ENCODE results near the gene BABAM2. TPM values are rescaled to one million over a fixed set of nuclear protein-coding genes. Genes with fewer than 3 reads are reported as not detected.

Gene BABAM2
- total RNA-seq, 1 experiment from 2014 or later: 27.1 TPM

DNA sequence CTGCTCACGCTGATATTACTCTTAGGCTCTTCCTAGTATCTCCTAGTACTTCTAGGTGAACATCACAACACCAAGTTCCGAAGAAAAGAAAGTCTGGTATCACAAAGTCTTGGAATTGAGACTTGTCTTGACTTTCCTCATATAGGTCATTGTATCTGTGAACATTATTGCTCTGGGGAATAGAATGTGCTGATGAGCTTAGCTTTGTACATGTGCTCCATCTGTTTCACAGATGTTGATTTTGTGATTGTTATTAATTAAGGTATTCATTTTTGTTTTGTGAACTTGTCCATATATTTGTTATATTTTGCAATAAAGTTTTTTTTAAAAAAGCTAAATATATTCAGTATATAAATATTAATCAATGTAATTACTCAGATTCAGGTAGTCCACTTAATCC lies 111.7 kb downstream of the BABAM2 start:
- WGBS (ENCODE audit: extremely low coverage, insufficient read length, low lambda C conversion rate): no CpG with 5 or more reads among the region's 2 CpGs

More for the DNA sequence above, 111.7 kb downstream of the BABAM2 start:
- Histone ChIP-seq H3K79me1 (ENCODE audit: insufficient read depth, low read depth, low read length, poor library complexity, severe bottlenecking) (no peaks in the 10 kb centered on the region), H4K91ac (ENCODE audit: insufficient read length, low read depth, low read length) (no peak overlapping the region), H2AFZ (ENCODE audit: low read length) (no peak overlapping the region), H3K4ac (ENCODE audit: low read depth, low read length) (no peak overlapping the region), H3K23ac (ENCODE audit: insufficient read length, low read depth, low read length) (no peak overlapping the region), H4K5ac (ENCODE audit: insufficient read length, low read depth, low read length) (no peak overlapping the region), H3T11ph (ENCODE audit: low read length) (no peak overlapping the region), H3K9me3 (ENCODE audit: control insufficient read depth, low read depth, low read length) (no peaks in the 10 kb centered on the region), H2BK12ac (ENCODE audit: insufficient read length, low read depth, low read length) (no peak overlapping the region), H3K27me3 (ENCODE audit: insufficient read depth, low read length) (no peaks in the 10 kb centered on the region), H3K18ac (ENCODE audit: insufficient read length, low read depth, low read length) (no peak overlapping the region), H2BK20ac (ENCODE audit: low read depth, low read length, poor library complexity, severe bottlenecking) (no peak overlapping the region), H3K4me2 (ENCODE audit: insufficient read depth, insufficient read length, low read length) (no peak overlapping the region), H3K23me2 (ENCODE audit: insufficient read length, low read depth, low read length, poor library complexity, severe bottlenecking) (no peaks in the 10 kb centered on the region), H4K20me1 (ENCODE audit: control insufficient read depth, insufficient read depth, insufficient read length) (no peaks in the 10 kb centered on the region), H3K4me1 (ENCODE audit: insufficient read depth, low read length) (no peaks in the 10 kb centered on the region), H2BK15ac (ENCODE audit: low read depth, low read length) (no peak overlapping the region), H3K14ac (ENCODE audit: insufficient read depth, low read length) (no peak overlapping the region), H3K79me2 (ENCODE audit: insufficient read depth, low read length) (no peaks in the 10 kb centered on the region), H4K8ac (replicated peaks; ENCODE audit: insufficient read length, low read depth, low read length) (no peak overlapping the region), H2BK5ac (ENCODE audit: insufficient read length, low read length) (no peak overlapping the region), H3K56ac (ENCODE audit: insufficient read length, low read depth, low read length) (no peak overlapping the region), H2BK120ac (ENCODE audit: low read depth, low read length, poor library complexity, severe bottlenecking) (no peak overlapping the region), H3K27ac (ENCODE audit: insufficient read length, low read depth, low read length) (no peak overlapping the region), H3K9ac (ENCODE audit: extremely low read depth, insufficient read length, low read length) (no peak overlapping the region), H2AK5ac (ENCODE audit: insufficient read length, low read length) (no peak overlapping the region)
- no peak overlapping the region for H3K4me3 Mint-ChIP-seq
- no peaks in the 10 kb centered on the region for H3K27me3 Mint-ChIP-seq (ENCODE audit: low read depth)
- H3K27ac Mint-ChIP-seq: no peak overlapping the region
- TF ChIP-seq, protein P1, sequence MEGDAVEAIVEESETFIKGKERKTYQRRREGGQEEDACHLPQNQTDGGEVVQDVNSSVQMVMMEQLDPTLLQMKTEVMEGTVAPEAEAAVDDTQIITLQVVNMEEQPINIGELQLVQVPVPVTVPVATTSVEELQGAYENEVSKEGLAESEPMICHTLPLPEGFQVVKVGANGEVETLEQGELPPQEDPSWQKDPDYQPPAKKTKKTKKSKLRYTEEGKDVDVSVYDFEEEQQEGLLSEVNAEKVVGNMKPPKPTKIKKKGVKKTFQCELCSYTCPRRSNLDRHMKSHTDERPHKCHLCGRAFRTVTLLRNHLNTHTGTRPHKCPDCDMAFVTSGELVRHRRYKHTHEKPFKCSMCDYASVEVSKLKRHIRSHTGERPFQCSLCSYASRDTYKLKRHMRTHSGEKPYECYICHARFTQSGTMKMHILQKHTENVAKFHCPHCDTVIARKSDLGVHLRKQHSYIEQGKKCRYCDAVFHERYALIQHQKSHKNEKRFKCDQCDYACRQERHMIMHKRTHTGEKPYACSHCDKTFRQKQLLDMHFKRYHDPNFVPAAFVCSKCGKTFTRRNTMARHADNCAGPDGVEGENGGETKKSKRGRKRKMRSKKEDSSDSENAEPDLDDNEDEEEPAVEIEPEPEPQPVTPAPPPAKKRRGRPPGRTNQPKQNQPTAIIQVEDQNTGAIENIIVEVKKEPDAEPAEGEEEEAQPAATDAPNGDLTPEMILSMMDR (conservative IDR thresholded peaks at IDR 0.05): no peak
- H3K9me3 Mint-ChIP-seq: no peaks in the 10 kb centered on the region; a peak in 1 of 5 replicates
- no peaks in the 10 kb centered on the region; a peak in 1 of 7 replicates for H3K36me3 Mint-ChIP-seq (ENCODE audit: insufficient read depth in 1 of 3, low read depth in 3 of 3)
- peaks cover 0 to 2% of the 10 kb centered on the region in 2 experiments; a peak in 1 of 4 replicates for H3K4me1 Mint-ChIP-seq
- DNase-seq: no peak

Data from H9 (cell line).